Endodermal cell (in vitro differentiated cells): ENCODE data around the gene SOX1. TPM values are rescaled to one million over a fixed set of nuclear protein-coding genes. Genes with fewer than 3 reads are reported as not detected.

Source experiments
- DNase-seq: peaks from one replicate; pipeline ENCODE4 v3.0.0-alpha.2; 2017
- H3K27ac ChIP-seq: 2 replicates; pipeline ENCODE4 v1.5.1; 2013; ENCODE audit warnings: mild to moderate bottlenecking, low read depth, low read length, moderate library complexity
- H3K27me3 ChIP-seq: 2 replicates; pipeline ENCODE4 v1.6.1; 2013; ENCODE audit warnings: mild to moderate bottlenecking, low read length, moderate library complexity; ENCODE audit not compliant: insufficient read depth, control insufficient read depth, poor library complexity, severe bottlenecking
- H3K36me3 ChIP-seq: 2 replicates; pipeline ENCODE4 v1.7.0; 2013; ENCODE audit warnings: mild to moderate bottlenecking, low read length, moderate library complexity; ENCODE audit not compliant: control insufficient read depth, insufficient read depth
- H3K4me1 ChIP-seq: one replicate; pipeline ENCODE4 v1.7.0; 2013; ENCODE audit warnings: low read length; ENCODE audit not compliant: control insufficient read depth, insufficient read depth
- H3K4me3 ChIP-seq: 2 replicates; pipeline ENCODE4 v1.5.1; 2013; ENCODE audit warnings: mild to moderate bottlenecking, low read length, moderate library complexity
- H3K9ac ChIP-seq: 2 replicates; pipeline ENCODE4 v1.6.1; 2013; ENCODE audit warnings: mild to moderate bottlenecking, low read length, moderate library complexity; ENCODE audit not compliant: poor library complexity, severe bottlenecking; ENCODE audit errors: extremely low read depth
- H3K9me3 ChIP-seq: 2 replicates; pipeline ENCODE4 v1.6.1; 2013; ENCODE audit warnings: mild to moderate bottlenecking, low read length, moderate library complexity; ENCODE audit not compliant: control insufficient read depth
- H3K27ac Mint-ChIP-seq: 2 replicates; pipeline ENCODE4 v1.8.0; 2020; ENCODE audit warnings: mixed read lengths
- H3K27me3 Mint-ChIP-seq: 2 replicates; pipeline ENCODE4 v1.8.0; 2021; ENCODE audit warnings: mild to moderate bottlenecking, mixed read lengths; ENCODE audit not compliant: insufficient read depth
- H3K36me3 Mint-ChIP-seq: 2 replicates; pipeline ENCODE4 v1.8.0; 2020; ENCODE audit warnings: low read depth, mixed read lengths
- H3K4me1 Mint-ChIP-seq: 2 replicates; pipeline ENCODE4 v1.8.0; 2020; ENCODE audit warnings: mixed read lengths
- H3K4me3 Mint-ChIP-seq: 2 replicates; pipeline ENCODE4 v1.8.0; 2020; ENCODE audit warnings: mild to moderate bottlenecking, moderate library complexity, mixed read lengths
- H3K9me3 Mint-ChIP-seq: 2 replicates; pipeline ENCODE4 v1.8.0; 2020; ENCODE audit warnings: mild to moderate bottlenecking, mixed read lengths
- CTCF ChIP-seq: fragments of 200-600 bp; sonication (generic); conservative IDR thresholded peaks from 2 replicates; pipeline ENCODE4 v1.5.0; 2021; ENCODE audit warnings: antibody characterized with exemption, mild to moderate bottlenecking
- WGBS, 2 experiments: methylation state at CpG; one replicate each; pipeline versions ENCODE4 v1.1.5 to v1.1.7; 2013; ENCODE audit warnings: missing lambda C conversion rate in 2 of 2, mixed read lengths in 1 of 2; ENCODE audit not compliant: insufficient coverage in 1 of 2, insufficient read length in 1 of 2; 5-methylcytosine and 5-hydroxymethylcytosine counted together
- total RNA-seq, 2 donors: library from RNA; stranded (reverse); fragmentation: NEBNext Ultra II Directional in 1 of 2; extraction: Animal tissue kit (Norgen Biotek cat#: 25700) in 1 of 2; gene quantifications; 2 replicates in 1 of 2; 3 replicates in 1 of 2; pipeline ENCODE4 v1.2.1, GENCODE V29; 2021

The SOX1 gene
- total RNA-seq, 2 donors from 2014 or later, result not detected

GRCh38 chr13:112065521-112065866 lies 1.5 kb upstream of the SOX1 start:
- H3K4me3 ChIP-seq, result no peak overlapping the region
- Mint-ChIP-seq H3K36me3 (no peaks in the 10 kb centered on the region), H3K27me3 (peaks cover 89% of the 10 kb centered on the region), H3K4me1 (peaks cover 12% of the 10 kb centered on the region), H3K9me3 (no peaks in the 10 kb centered on the region), H3K27ac (no peak overlapping the region), H3K4me3 (peak overlapping the region; percentile 47)
- 6 to 12% methylated on average over 9 to 11 of the region's 11 CpGs for WGBS, 2 experiments
- no peaks in the 10 kb centered on the region for H3K9me3 ChIP-seq
- no peak for TF ChIP-seq CTCF
- H3K27me3 ChIP-seq, result peaks cover 93% of the 10 kb centered on the region
- H3K27ac ChIP-seq, result no peak overlapping the region
- no peaks in the 10 kb centered on the region for H3K36me3 ChIP-seq
- no peaks in the 10 kb centered on the region for H3K4me1 ChIP-seq
- H3K9ac ChIP-seq, result no peak overlapping the region
- DNase-seq, result peak; percentile 49

GRCh38 chr13:112065867-112066623 lies 904 bp upstream of the SOX1 start:
- Histone ChIP-seq H3K27ac (peak overlapping the region; percentile 3), H3K4me3 (no peak overlapping the region), H3K27me3 (peaks cover 93% of the 10 kb centered on the region), H3K4me1 (no peaks in the 10 kb centered on the region), H3K9me3 (no peaks in the 10 kb centered on the region), H3K36me3 (no peaks in the 10 kb centered on the region), H3K9ac (no peak overlapping the region)
- H3K36me3 Mint-ChIP-seq, result no peaks in the 10 kb centered on the region
- WGBS, 2 experiments, result 2 to 6% methylated on average over 12 to 48 of the region's 48 CpGs
- no peaks in the 10 kb centered on the region for H3K9me3 Mint-ChIP-seq
- DNase-seq, result peak; percentile 81
- H3K4me3 Mint-ChIP-seq, result peak overlapping the region; percentile 47
- peak; percentile 63 for TF ChIP-seq CTCF
- H3K27ac Mint-ChIP-seq, result no peak overlapping the region
- H3K4me1 Mint-ChIP-seq, result peaks cover 12% of the 10 kb centered on the region
- H3K27me3 Mint-ChIP-seq, result peaks cover 89% of the 10 kb centered on the region

GRCh38 chr13:112066624-112067004 lies 335 bp upstream of the SOX1 start:
- peak overlapping the region; percentile 47 for H3K4me3 Mint-ChIP-seq
- H3K36me3 Mint-ChIP-seq, result no peaks in the 10 kb centered on the region
- H3K9me3 ChIP-seq, result no peaks in the 10 kb centered on the region
- H3K9ac ChIP-seq, result no peak overlapping the region
- 0% methylated on average over 1 to 56 of the region's 56 CpGs for WGBS, 2 experiments
- no peaks in the 10 kb centered on the region for H3K9me3 Mint-ChIP-seq
- no peaks in the 10 kb centered on the region for H3K36me3 ChIP-seq
- peak; percentile 90 for DNase-seq
- peaks cover 89% of the 10 kb centered on the region for H3K27me3 Mint-ChIP-seq
- H3K27ac Mint-ChIP-seq, result no peak overlapping the region
- no peak for TF ChIP-seq CTCF
- H3K4me1 ChIP-seq, result no peaks in the 10 kb centered on the region
- H3K27ac ChIP-seq, result peak overlapping the region; percentile 3
- no peak overlapping the region for H3K4me3 ChIP-seq
- H3K27me3 ChIP-seq, result peaks cover 93% of the 10 kb centered on the region
- H3K4me1 Mint-ChIP-seq, result peaks cover 12% of the 10 kb centered on the region
